Upper lobe of left lung (tissue), 4 donors: ENCODE results near the gene EIF4G3.

Experiments used
- POLR2A ChIP-seq, 4 donors: fragments of 450-650 bp; IDR thresholded peaks; one replicate each; pipeline ENCODE4 v1.5.1; 2016 to 2017; ENCODE audit warnings: antibody characterized with exemption in 4 of 4, mild to moderate bottlenecking in 2 of 4
- POLR2AphosphoS5 ChIP-seq, 2 donors: sonication (generic); formaldehyde crosslinking; IDR thresholded peaks; one replicate each; pipeline ENCODE4 v1.5.1; 2017; ENCODE audit warnings: antibody characterized with exemption in 2 of 2

DNA sequence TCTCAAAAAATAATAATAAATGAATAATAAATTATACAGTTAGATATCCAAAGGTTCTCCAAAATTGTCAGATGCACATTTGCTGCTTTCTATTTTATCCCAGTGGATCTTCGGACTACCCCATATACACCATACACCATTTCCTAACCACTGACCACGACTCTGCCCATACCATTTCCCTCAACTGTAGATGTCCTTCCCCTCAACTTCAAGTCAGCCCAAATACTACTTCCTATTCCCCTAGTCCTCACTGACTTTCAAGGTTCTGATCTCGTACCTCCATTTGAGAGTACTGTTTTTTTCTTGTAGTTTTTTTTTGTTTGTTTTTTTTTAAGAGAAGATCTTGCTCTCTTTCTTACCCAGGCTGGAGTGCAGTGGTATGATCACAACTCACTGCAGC, 19.6 kb downstream of the EIF4G3 start:
- no peak for TF ChIP-seq POLR2AphosphoS5 (IDR thresholded peaks at IDR 0.05)
- no peak for TF ChIP-seq POLR2A (IDR thresholded peaks at IDR 0.05)
